GM12891 (cell line): Measurements from ENCODE around the gene RPS3.

Experiments used
- POLR2A ChIP-seq: IDR thresholded peaks from 2 replicates; pipeline ENCODE4 v1.6.1; 2011; ENCODE audit warnings: low read depth, low read length, control low read depth
- POU2F2 ChIP-seq: IDR thresholded peaks from 2 replicates; pipeline ENCODE4 v1.6.1; 2011; ENCODE audit warnings: low read depth, mild to moderate bottlenecking, control low read depth, low read length, moderate library complexity
- TAF1 ChIP-seq: IDR thresholded peaks from 2 replicates; pipeline ENCODE4 v1.6.1; 2011; ENCODE audit warnings: low read depth, low read length, control low read depth

GRCh38 chr11:75429902-75430713, 30.8 kb downstream of the RPS3 start:
- no peak for TF ChIP-seq POLR2A
- no peak for TF ChIP-seq TAF1
- TF ChIP-seq POU2F2, result no peak
